PC-9 (cell line): ENCODE measurements around the gene EIF4E1B. TPM values are rescaled to one million over a fixed set of nuclear protein-coding genes. Genes with fewer than 3 reads are reported as not detected.

Experiments used
- BruUV-seq: library from RNA; stranded (reverse); fragments of 400-500 nt; replicated peaks from 2 replicates; lab custom pipeline; 2021; lab: Mats Ljungman, UMichigan
- CTCF ChIA-PET: fragments of 300-600 bp; sonication (Branson Sonifier 250); formaldehyde crosslinking; loops from one replicate; lab custom pipeline; 2022; ENCODE audit warnings: antibody characterized with exemption; lab: Charles Lee
- POLR2A ChIA-PET: fragments of 300-600 bp; sonication (Branson Sonifier 250); formaldehyde crosslinking; loops from one replicate; lab custom pipeline; 2022; ENCODE audit warnings: antibody characterized with exemption; ENCODE audit not compliant: unreplicated experiment; lab: Charles Lee
- DNase-seq, 2 experiments: peaks; one replicate each; pipeline versions ENCODE4 v3.0.0 to v3.0.0-alpha.2; 2015 to 2022; ENCODE audit warnings: mixed read lengths in 1 of 2
- H2AFZ ChIP-seq: fragments of 200-600 bp; sonication (generic); 2 replicates; pipeline ENCODE4 v1.8.1; 2017; ENCODE audit warnings: antibody characterized with exemption
- H3F3A ChIP-seq: fragments of 200-600 bp; sonication (generic); 2 replicates; pipeline ENCODE4 v1.8.1; 2017; ENCODE audit warnings: antibody characterized with exemption, mild to moderate bottlenecking, low read depth; ENCODE audit not compliant: insufficient read depth
- H3K27ac ChIP-seq: fragments of 200-600 bp; sonication (generic); 2 replicates; pipeline ENCODE4 v1.6.1; 2016; ENCODE audit warnings: mixed run types
- H3K27me3 ChIP-seq: fragments of 200-600 bp; sonication (generic); 2 replicates; pipeline ENCODE4 v1.6.1; 2016; ENCODE audit warnings: low read depth, mixed run types; ENCODE audit not compliant: insufficient read depth
- H3K36me3 ChIP-seq: fragments of 200-600 bp; sonication (generic); 2 replicates; pipeline ENCODE4 v1.6.1; 2016; ENCODE audit warnings: low read depth, mixed run types
- H3K4me1 ChIP-seq: fragments of 200-600 bp; sonication (generic); replicated peaks from 2 replicates; pipeline ENCODE4 v1.6.1; 2016; ENCODE audit warnings: mixed run types; ENCODE audit not compliant: insufficient read depth
- H3K4me2 ChIP-seq: fragments of 200-600 bp; sonication (generic); 2 replicates; pipeline ENCODE4 v1.6.1; 2017; ENCODE audit warnings: mixed run types
- H3K4me3 ChIP-seq: fragments of 200-600 bp; sonication (generic); 2 replicates; pipeline ENCODE4 v1.6.1; 2016; ENCODE audit warnings: mixed run types
- H3K79me2 ChIP-seq: fragments of 200-600 bp; sonication (generic); 2 replicates; pipeline ENCODE4 v1.6.1; 2017; ENCODE audit warnings: low read depth, mixed run types
- H3K9me2 ChIP-seq: fragments of 200-600 bp; sonication (generic); 2 replicates; pipeline ENCODE4 v1.8.1; 2017; ENCODE audit warnings: mild to moderate bottlenecking; ENCODE audit not compliant: insufficient read depth
- H3K9me3 ChIP-seq: fragments of 200-600 bp; sonication (generic); 2 replicates; pipeline ENCODE4 v1.8.1; 2016; ENCODE audit warnings: low read depth; ENCODE audit not compliant: insufficient read depth
- H4K20me1 ChIP-seq: fragments of 200-600 bp; sonication (generic); 2 replicates; pipeline ENCODE4 v1.8.1; 2017; ENCODE audit not compliant: insufficient read depth
- CTCF ChIP-seq: fragments of 200-600 bp; sonication (generic); conservative IDR thresholded peaks from 2 replicates; pipeline ENCODE4 v1.6.1; 2017; ENCODE audit warnings: mixed run types, antibody characterized with exemption, mild to moderate bottlenecking, moderate library complexity
- EZH2 ChIP-seq: fragments of 200-600 bp; sonication (generic); IDR thresholded peaks from 2 replicates; pipeline ENCODE4 v1.8.0; 2017; ENCODE audit warnings: antibody characterized with exemption, low read depth
- intact Hi-C: fragments of 100-400 bp; cut with micrococcal nuclease; formaldehyde crosslinking; loops from one replicate; pipeline ENCODE4 v1.10.0; 2022; ENCODE audit not compliant: unreplicated experiment
- microRNA-seq: library from miRNA; unstranded; fragments of <30 nt; microRNA quantifications from one replicate; pipeline ENCODE4 v1.2.0, GENCODE V29; 2021; ENCODE audit warnings: borderline number of aligned reads, borderline replicate concordance
- total RNA-seq: library from RNA; stranded (reverse); gene quantifications from 2 replicates; pipeline ENCODE4 v1.2.3, GENCODE V29; 2021

EIF4E1B gene
- total RNA-seq, 1 experiment from 2014 or later: not detected

DNA sequence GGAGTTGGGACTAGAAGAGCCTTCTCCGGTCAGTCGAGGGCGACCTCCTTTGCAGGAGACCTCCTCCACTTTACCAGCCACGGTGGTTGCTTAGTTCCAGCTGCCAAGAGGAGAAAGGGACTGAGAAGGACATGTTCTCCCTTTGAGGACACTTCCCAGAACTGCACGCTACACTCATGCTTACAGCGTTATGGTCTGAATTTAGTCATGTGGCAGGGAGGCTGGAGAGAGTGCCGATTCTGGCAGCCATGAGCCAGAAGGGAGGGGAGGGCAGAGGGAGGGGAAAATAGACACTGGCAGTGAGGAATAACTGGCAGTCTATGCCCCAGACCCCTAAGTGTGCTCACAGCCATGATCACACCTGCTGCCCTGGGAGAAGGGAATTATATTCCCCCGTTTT lies 64.6 kb downstream of the EIF4E1B start:
- CTCF ChIA-PET: no interaction called here
- no TSS peak for BruUV-seq
- H3F3A ChIP-seq: peaks cover 25% of the 10 kb centered on the region

More for the DNA sequence above, 64.6 kb downstream of the EIF4E1B start:
- Histone ChIP-seq H3K79me2 (no peaks in the 10 kb centered on the region), H3K27me3 (no peaks in the 10 kb centered on the region), H3K36me3 (no peaks in the 10 kb centered on the region), H3K9me2 (no peaks in the 10 kb centered on the region), H3K4me3 (no peak overlapping the region), H3K9me3 (no peaks in the 10 kb centered on the region), H3K4me2 (no peak overlapping the region), H3K27ac (no peak overlapping the region), H2AFZ (no peak overlapping the region), H4K20me1 (no peaks in the 10 kb centered on the region), H3K4me1 (peaks cover 42% of the 10 kb centered on the region)
- intact Hi-C loops: no loop called here
- POLR2A ChIA-PET: no interaction called here
- DNase-seq: no peak
- TF ChIP-seq EZH2: no peak
- TF ChIP-seq CTCF: no peak

Small RNA genes lying within 50 kb of the gene (microRNA-seq; reads per million reads assigned to microRNA genes)
- gene MIR4281: not detected

Other genes with a start within 250 kb of the EIF4E1B start
- 31.5 and 35.8 TPM in 2 replicates for gene NOP16, start 242.1 kb upstream of the EIF4E1B start, total RNA-seq
- 133 and 149 TPM in 2 replicates for gene HIGD2A, start 241.9 kb upstream of the EIF4E1B start, total RNA-seq
- 123 and 126 TPM in 2 replicates for gene CLTB, start 214.1 kb upstream of the EIF4E1B start, total RNA-seq
- gene FAF2, start 182.3 kb upstream of the EIF4E1B start, total RNA-seq: 41.2 and 59.7 TPM in 2 replicates
- 87.4 and 94.2 TPM in 2 replicates for gene RNF44, start 93.3 kb upstream of the EIF4E1B start, total RNA-seq
- gene CDHR2, start 81.3 kb upstream of the EIF4E1B start, total RNA-seq: not detected in 2 replicates
- gene GPRIN1, start 20.5 kb upstream of the EIF4E1B start, total RNA-seq: 7.2 and 11.0 TPM in 2 replicates
- gene SNCB, start 141 bp upstream of the EIF4E1B start, total RNA-seq: not detected in 2 replicates
- gene TSPAN17, start 16.8 kb downstream of the EIF4E1B start, total RNA-seq: 81.1 and 82.1 TPM in 2 replicates
- gene UNC5A, start 179.9 kb downstream of the EIF4E1B start, total RNA-seq: 3.1 and 3.6 TPM in 2 replicates